ENCODE data around the gene CLIC5.
A peak's percentile ranks its signal among the peaks of the same experiment; 100 is the strongest.

The CLIC5 gene

GRCh38 chr6:46035242-46035641 lies 19.6 kb upstream of the CLIC5 start:
- no peak for DNase-seq (ENCODE audit: low spot score)

- DNase-seq (ENCODE audit: low spot score): no peak
Observed at GRCh38 chr6:46032110-46032998, 16.7 kb upstream of the CLIC5 start.

- no peak for DNase-seq (ENCODE audit: low spot score)
Observed at GRCh38 chr6:46029602-46030001, 13.9 kb upstream of the CLIC5 start.

- DNase-seq (ENCODE audit: low spot score): no peak
Observed at GRCh38 chr6:46026307-46026706, 10.6 kb upstream of the CLIC5 start.

GRCh38 chr6:46025573-46025972 lies 9.9 kb upstream of the CLIC5 start:
- no peak for DNase-seq (ENCODE audit: low spot score)

- DNase-seq (ENCODE audit: low spot score): no peak
Observed at GRCh38 chr6:46024124-46024769, 8.6 kb upstream of the CLIC5 start.

- no peak for DNase-seq (ENCODE audit: low spot score)
Observed at GRCh38 chr6:46023216-46023915, 7.7 kb upstream of the CLIC5 start.

GRCh38 chr6:46022106-46022948 lies 6.7 kb upstream of the CLIC5 start:
- no peak for DNase-seq (ENCODE audit: low spot score)

- DNase-seq (ENCODE audit: low spot score): no peak
Observed at GRCh38 chr6:46017726-46018125, 2.1 kb upstream of the CLIC5 start.

GRCh38 chr6:46016063-46016608 lies 476 bp upstream of the CLIC5 start:
- no peak for DNase-seq (ENCODE audit: low spot score)

GRCh38 chr6:46014511-46015118 lies 1.0 kb downstream of the CLIC5 start:
- peak; percentile 31 for DNase-seq (ENCODE audit: low spot score)

- peak; percentile 18 for DNase-seq (ENCODE audit: low spot score)
Observed at GRCh38 chr6:46014046-46014445, 1.6 kb downstream of the CLIC5 start.

- DNase-seq (ENCODE audit: low spot score): no peak
Observed at GRCh38 chr6:46013639-46014038, 2.0 kb downstream of the CLIC5 start.

- no peak for DNase-seq (ENCODE audit: low spot score)
Observed at GRCh38 chr6:46012834-46013233, 2.8 kb downstream of the CLIC5 start.

- DNase-seq (ENCODE audit: low spot score): peak; percentile 81
Observed at GRCh38 chr6:46011188-46012085, 4.2 kb downstream of the CLIC5 start.

- DNase-seq (ENCODE audit: low spot score): no peak
Observed at GRCh38 chr6:46010771-46011170, 4.9 kb downstream of the CLIC5 start.

- DNase-seq (ENCODE audit: low spot score): no peak
Observed at GRCh38 chr6:46010270-46010669, 5.4 kb downstream of the CLIC5 start.

GRCh38 chr6:46002264-46002663 lies 13.4 kb downstream of the CLIC5 start:
- DNase-seq (ENCODE audit: low spot score): no peak

GRCh38 chr6:46000905-46001304 lies 14.8 kb downstream of the CLIC5 start:
- no peak for DNase-seq (ENCODE audit: low spot score)

GRCh38 chr6:45998524-45998923 lies 17.1 kb downstream of the CLIC5 start:
- DNase-seq (ENCODE audit: low spot score): no peak
